Adrenal gland (tissue), 12 donors: Measurements from ENCODE around the gene RPH3AL. TPM values are rescaled to one million over a fixed set of nuclear protein-coding genes. Genes with fewer than 3 reads are reported as not detected.

Experiments
- DNase-seq, 7 donors: peaks; one replicate each; pipeline ENCODE4 v3.0.0-alpha.2; 2019 to 2020
- H3K27ac ChIP-seq, 5 donors: fragments of 200-600 bp; sonication (generic) in 4 of 5; 1 replicate in 3 of 5; 2 replicates in 2 of 5; pipeline versions ENCODE4 v1.5.1 to v1.8.0; 2016 to 2020; ENCODE audit warnings: mild to moderate bottlenecking in 1 of 5
- H3K27me3 ChIP-seq: fragments of 200-600 bp; 2 replicates; pipeline ENCODE4 v1.8.0; 2021
- H3K36me3 ChIP-seq, 2 donors: fragments of 200-600 bp; replicated peaks in 1 of 2; 1 replicate in 1 of 2; 2 replicates in 1 of 2; pipeline versions ENCODE4 v1.5.1 to v1.8.0; 2018 to 2022
- H3K4me1 ChIP-seq, 2 donors: fragments of 200-600 bp; replicated peaks in 1 of 2; 1 replicate in 1 of 2; 2 replicates in 1 of 2; pipeline versions ENCODE4 v1.5.1 to v1.8.0; 2018 to 2021
- H3K4me3 ChIP-seq, 4 donors: fragments of 200-600 bp; sonication (generic) in 3 of 4; one replicate each; pipeline ENCODE4 v1.5.1; 2016 to 2018
- H3K9me3 ChIP-seq, 3 donors: fragments of 200-600 bp; sonication (generic) in 1 of 3; replicated peaks in 1 of 3; 1 replicate in 2 of 3; 2 replicates in 1 of 3; pipeline versions ENCODE4 v1.5.1 to v1.8.0; 2016 to 2021
- CTCF ChIP-seq, 6 experiments: fragments of 450-650 bp in 4 of 6; fragments of 200-600 bp in 2 of 6; sonication (generic) in 1 of 6; IDR thresholded peaks; 1 replicate in 5 of 6; 2 replicates in 1 of 6; pipeline versions ENCODE4 v1.5.1 to v1.8.0; 2016 to 2021; ENCODE audit warnings: antibody characterized with exemption in 6 of 6, mild to moderate bottlenecking in 2 of 6, moderate library complexity in 1 of 6
- POLR2A ChIP-seq, 2 donors: fragments of 450-650 bp; IDR thresholded peaks; one replicate each; pipeline ENCODE4 v1.6.1; 2017; ENCODE audit warnings: antibody characterized with exemption in 2 of 2, mild to moderate bottlenecking in 2 of 2, moderate library complexity in 1 of 2
- WGBS, 4 donors: extraction: QIAGEN DNeasy Blood & Tissue Kit in 2 of 4; methylation state at CpG; one replicate each; pipeline versions ENCODE4 v1.1.5 to v1.1.7; 2013 to 2017; 5-methylcytosine and 5-hydroxymethylcytosine counted together
- intact Hi-C, 2 donors: fragments of 100-400 bp; cut with DNase I; formaldehyde crosslinking; loops; one replicate each; pipeline versions ENCODE4 v1.14.1 to v1.15.0; 2022 to 2023
- polyA plus RNA-seq, 3 donors: library from polyadenylated mRNA; stranded (reverse); fragments of 200-250 nt in 2 of 3; fragments of 350-450 nt in 1 of 3; fragmentation: Illumina TruSeq in 1 of 3; extraction: RNeasy Lipid Tissue Mini Kit (QIAGEN cat#74804) in 1 of 3; gene quantifications; one replicate each; pipeline ENCODE4 v1.2.3, GENCODE V29; 2013 to 2014
- total RNA-seq, 9 donors: library from RNA; depleted of rRNA in 4 of 9; stranded (reverse); fragments of >200 nt in 4 of 9; fragments of 120-200 nt in 1 of 9; fragmentation: NEBNext Ultra II Directional in 1 of 9; extraction: Animal tissue kit (Norgen Biotek cat#: 25700) in 1 of 9; gene quantifications; one replicate each; pipeline versions ENCODE4 v1.1.0 to v1.2.4, GENCODE V29; 2013 to 2023
- donor health status: healthy with polysubstance abuse.
- donor health status: Bipolar disorder and iron deficiency.
- donor health status: DM: yes; HTN: yes; CAD: no.
- donor health status: DM: no; HTN: no; CAD: no.
- donor health status: DM: no; HTN: no; CAD: no.
- donor health status: DM: yes; HTN: yes; CAD: no.

Gene RPH3AL
- total and polyA plus RNA-seq, 12 donors, result 7.7 to 79.2 (median 33.7) TPM

- no peaks in the 10 kb centered on the region for H3K9me3 ChIP-seq
- H3K36me3 ChIP-seq, result no peaks in the 10 kb centered on the region
- H3K4me3 ChIP-seq, result no peak overlapping the region
- H3K4me1 ChIP-seq, result peaks cover 0 to 20% of the 10 kb centered on the region in 2 donors
- H3K27me3 ChIP-seq, result no peaks in the 10 kb centered on the region
- intact Hi-C loops, result no loop called here
- peak overlapping the region in 1 of 5 donors; percentile 30 for H3K27ac ChIP-seq
- TF ChIP-seq POLR2A (IDR thresholded peaks at IDR 0.05) (no peak), CTCF (IDR thresholded peaks at IDR 0.05) (no peak)
- 84 to 89% (median 86%) methylated on average over 9 of the region's 9 CpGs for WGBS, 4 donors
- DNase-seq, result no peak
These were observed 49.4 kb downstream of the RPH3AL start for GRCh38 chr17:303168-303567.

- WGBS, 4 donors, result 75 to 88% (median 82%) methylated on average over 21 to 24 of the region's 24 CpGs
- TF ChIP-seq CTCF (IDR thresholded peaks at IDR 0.05) (no peak), POLR2A (IDR thresholded peaks at IDR 0.05) (no peak)
- intact Hi-C loops, result no loop called here
- no peaks in the 10 kb centered on the region for H3K36me3 ChIP-seq
- no peaks in the 10 kb centered on the region for H3K27me3 ChIP-seq
- peaks cover 0 to 13% of the 10 kb centered on the region in 2 donors for H3K4me1 ChIP-seq
- H3K4me3 ChIP-seq, result no peak overlapping the region
- H3K9me3 ChIP-seq, result no peaks in the 10 kb centered on the region
- no peak for DNase-seq
- peak overlapping the region in 2 of 5 donors; percentile 69 to 76 for H3K27ac ChIP-seq
These were observed 50.3 kb downstream of the RPH3AL start for GRCh38 chr17:302300-302698.

GRCh38 chr17:301681-302299 is 50.8 kb downstream of the RPH3AL start:
- TF ChIP-seq CTCF (IDR thresholded peaks at IDR 0.05), result no peak
- no peak for TF ChIP-seq POLR2A (IDR thresholded peaks at IDR 0.05)
- Histone ChIP-seq H3K27me3 (no peaks in the 10 kb centered on the region), H3K4me3 (no peak overlapping the region), H3K9me3 (no peaks in the 10 kb centered on the region), H3K36me3 (no peaks in the 10 kb centered on the region), H3K27ac (peak overlapping the region in 2 of 5 donors; percentile 69 to 76), H3K4me1 (peaks cover 0 to 13% of the 10 kb centered on the region in 2 donors)
- intact Hi-C loops, result no loop called here
- 76 to 97% (median 87%) methylated on average over 16 to 27 of the region's 27 CpGs for WGBS, 4 donors
- DNase-seq, result no peak

- no peak for TF ChIP-seq POLR2A (IDR thresholded peaks at IDR 0.05)
- TF ChIP-seq CTCF (IDR thresholded peaks at IDR 0.05), result no peak
- Histone ChIP-seq H3K4me3 (no peak overlapping the region), H3K36me3 (no peaks in the 10 kb centered on the region), H3K27me3 (no peaks in the 10 kb centered on the region), H3K4me1 (peaks cover 0 to 13% of the 10 kb centered on the region in 2 donors), H3K27ac (peak overlapping the region in 1 of 5 donors; percentile 69), H3K9me3 (no peaks in the 10 kb centered on the region)
- WGBS, 4 donors, result 97 to 99% (median 98%) methylated on average over 9 to 11 of the region's 11 CpGs
- intact Hi-C loops, result no loop called here
- no peak for DNase-seq
These were observed 51.7 kb downstream of the RPH3AL start for GRCh38 chr17:300881-301280.
